ENCODE measurements around the gene CACNA1G. TPM values are rescaled to one million over a fixed set of nuclear protein-coding genes. Genes with fewer than 3 reads are reported as not detected.

The CACNA1G gene
- total and polyA plus RNA-seq, 9 of the 15 experiments (the other 6 are each of a cell fraction or from before 2014, with no cell fraction given) = 0.01 TPM; not detected in 8

GRCh38 chr17:50541716-50542688, 18.5 kb upstream of the CACNA1G start (continued):
- 0 out of 2 replicates have a peak, but pooled peaks have one; percentile 31 for TF ChIP-seq ZBED1 (IDR thresholded peaks at IDR 0.05)
- TF ChIP-seq CTBP1 (IDR thresholded peaks at IDR 0.05; ENCODE audit: borderline replicate concordance) = peak; percentile 71
- peak; percentile 87 for TF ChIP-seq HMGN3 (IDR thresholded peaks at IDR 0.05; ENCODE audit: borderline replicate concordance, extremely low read depth, insufficient read length, low read depth, low read length)
- no peak for TF ChIP-seq SP1 (CRISPR knock-in tag; IDR thresholded peaks at IDR 0.05)
- peak; percentile 91 to 96 for TF ChIP-seq MAZ (CRISPR knock-in tag; conservative IDR thresholded peaks at IDR 0.05 in 1 of 2, IDR thresholded peaks at IDR 0.05 in 1 of 2)
- TF ChIP-seq ZEB2 (IDR thresholded peaks at IDR 0.05) = no peak
- TF ChIP-seq EGR1 (conservative IDR thresholded peaks at IDR 0.05) = peak; percentile 97
- no peak for TF ChIP-seq ZNF41 (CRISPR knock-in tag; conservative IDR thresholded peaks at IDR 0.05)
- TF ChIP-seq ZBTB11 (CRISPR knock-in tag; IDR thresholded peaks at IDR 0.05) = peak in 1 of 3 experiments; percentile 79; a peak in 2 of 6 replicates
- TF ChIP-seq SUPT5H (IDR thresholded peaks at IDR 0.05) = peak; percentile 52; the same call in 1 of the 2 replicates
- 0 out of 2 replicates have a peak, but pooled peaks have one; percentile 6 for TF ChIP-seq SMC3 (conservative IDR thresholded peaks at IDR 0.05; ENCODE audit: insufficient read depth, low read depth, low read length)
- 0 out of 4 replicates have a peak, but pooled peaks of 1 of the 2 experiments have one; percentile 56 for TF ChIP-seq MNT (conservative IDR thresholded peaks at IDR 0.05)
- TF ChIP-seq ATF7 (IDR thresholded peaks at IDR 0.05) = peak; percentile 21; the same call in 1 of the 2 replicates
- no peak for TF ChIP-seq FOXM1 (IDR thresholded peaks at IDR 0.05; ENCODE audit: low read depth)
- no peak for TF ChIP-seq FOXM1 (CRISPR knock-in tag; IDR thresholded peaks at IDR 0.05; ENCODE audit: low read depth)
- TF ChIP-seq TEAD1 (CRISPR knock-in tag; IDR thresholded peaks at IDR 0.05) = peak in 1 of 2 experiments; percentile 90; a peak in 2 of 4 replicates
- TF ChIP-seq PKNOX1 (IDR thresholded peaks at IDR 0.05) = peak; percentile 33; the same call in 1 of the 2 replicates
- TF ChIP-seq NONO (IDR thresholded peaks at IDR 0.05; ENCODE audit: low read depth in 2 of 2, low read length in 1 of 2) = 0 out of 4 replicates have a peak, but pooled peaks of 1 of the 2 experiments have one; percentile 58
- peak; percentile 92 for TF ChIP-seq ZFX (CRISPR knock-in tag; IDR thresholded peaks at IDR 0.05)
- TF ChIP-seq RB1 (IDR thresholded peaks at IDR 0.05; ENCODE audit: low read depth) = peak; percentile 64
- no peak for TF ChIP-seq SNAPC5 (CRISPR knock-in tag; IDR thresholded peaks at IDR 0.05)
